NCI-H2171 treated with DMSO at 0.1 percent for 48 hours (cell line): ENCODE results near the gene GPR146.

Experiments
- DNase-seq: peaks from one replicate; lab custom pipeline; 2025; lab: John Stamatoyannopoulos, UW

GPR146 gene

GRCh38 chr7:1108264-1108920 is 64.0 kb downstream of the GPR146 start:
- no peak for DNase-seq
